Fibroblast of lung (primary cell): ENCODE data around the gene ZNF764. TPM values are rescaled to one million over a fixed set of nuclear protein-coding genes. Genes with fewer than 3 reads are reported as not detected.
"Not testable (repeated sequence)": the region's sequence is repeated elsewhere in the genome, so short reads cannot be mapped to it uniquely, and the experiment has no call there.

ENCODE experiments used
- DNase-seq, 2 donors: peaks; one replicate each; pipeline versions ENCODE4 v3.0.0 to v3.0.0-alpha.2; 2010; ENCODE audit warnings: low read depth in 2 of 2
- H2AFZ ChIP-seq: 2 replicates; pipeline ENCODE4 v1.5.1; 2012; ENCODE audit warnings: low read length, control low read depth, inconsistent platforms
- H3K27ac ChIP-seq: 2 replicates; pipeline ENCODE4 v1.5.1; 2011; ENCODE audit warnings: low read length, control low read depth; ENCODE audit not compliant: insufficient read depth
- H3K27me3 ChIP-seq: 2 replicates; pipeline ENCODE4 v1.5.1; 2011; ENCODE audit warnings: mild to moderate bottlenecking, low read length; ENCODE audit not compliant: control insufficient read depth, insufficient read depth
- H3K36me3 ChIP-seq: 2 replicates; pipeline ENCODE4 v1.5.1; 2011; ENCODE audit warnings: low read length; ENCODE audit not compliant: control insufficient read depth, insufficient read depth
- H3K4me1 ChIP-seq: 2 replicates; pipeline ENCODE4 v1.5.1; 2011; ENCODE audit warnings: low read length; ENCODE audit not compliant: control insufficient read depth, insufficient read depth; ENCODE audit errors: extremely low read depth
- H3K4me2 ChIP-seq: 2 replicates; pipeline ENCODE4 v1.5.1; 2011; ENCODE audit warnings: low read length, control low read depth; ENCODE audit not compliant: insufficient read depth; ENCODE audit errors: extremely low read depth
- H3K4me3 ChIP-seq, 4 experiments: fragments of 200-600 bp in 1 of 4; sonication (generic) in 1 of 4; replicated peaks in 1 of 4; 2 replicates each; pipeline ENCODE4 v1.5.1; 2011 to 2016; ENCODE audit warnings: low read length in 4 of 4, low read depth in 3 of 4, mild to moderate bottlenecking in 3 of 4, control low read depth in 2 of 4, inconsistent platforms in 1 of 4, mixed read lengths in 1 of 4; ENCODE audit not compliant: insufficient read depth in 1 of 4; ENCODE audit errors: control extremely low read depth in 1 of 4
- H3K79me2 ChIP-seq: 2 replicates; pipeline ENCODE4 v1.5.1; 2012; ENCODE audit warnings: mild to moderate bottlenecking, low read length, inconsistent platforms; ENCODE audit not compliant: control insufficient read depth, insufficient read depth
- H3K9ac ChIP-seq: 2 replicates; pipeline ENCODE4 v1.5.1; 2011; ENCODE audit warnings: mild to moderate bottlenecking, low read length, control low read depth; ENCODE audit not compliant: insufficient read depth
- H3K9me3 ChIP-seq: 2 replicates; pipeline ENCODE4 v1.5.1; 2012; ENCODE audit warnings: low read depth, low read length; ENCODE audit not compliant: control insufficient read depth, insufficient read depth
- H4K20me1 ChIP-seq: 2 replicates; pipeline ENCODE4 v1.5.1; 2011; ENCODE audit warnings: low read length; ENCODE audit not compliant: control insufficient read depth, insufficient read depth; ENCODE audit errors: extremely low read depth
- CTCF ChIP-seq, 2 donors: IDR thresholded peaks in 1 of 2; conservative IDR thresholded peaks in 1 of 2; 1 replicate in 1 of 2; 2 replicates in 1 of 2; pipeline ENCODE4 v1.5.1; 2011 to 2012; ENCODE audit warnings: low read length in 2 of 2, control low read depth in 1 of 2, inconsistent platforms in 1 of 2, low read depth in 1 of 2, mild to moderate bottlenecking in 1 of 2
- EZH2 ChIP-seq: IDR thresholded peaks from 2 replicates; pipeline ENCODE4 v1.5.1; 2012; ENCODE audit warnings: low read length, control low read depth, mild to moderate bottlenecking; ENCODE audit errors: missing control alignments
- polyA plus RNA-seq, 2 donors: library from polyadenylated mRNA; depleted of rRNA in 1 of 2; stranded (reverse) in 1 of 2; unstranded in 1 of 2; fragments of >200 nt; gene quantifications; 2 replicates each; pipeline ENCODE4 v1.2.1, GENCODE V29; 2011 to 2012; ENCODE audit warnings: missing spikeins in 1 of 2
- total RNA-seq: library from RNA; depleted of rRNA; stranded (reverse); fragments of >200 nt; gene quantifications from 2 replicates; pipeline ENCODE4 v1.2.1, GENCODE V29; 2014

ZNF764 gene
- total and polyA plus RNA-seq, 2 donors (not counting 1 experiment from before 2014, with no cell fraction given): 2.4 to 3.1 TPM

GRCh38 chr16:30592871-30593270, 34.7 kb upstream of the ZNF764 start:
- Histone ChIP-seq H4K20me1 (no peaks in the 10 kb centered on the region), H3K36me3 (no peaks in the 10 kb centered on the region), H3K4me3 (no peak overlapping the region), H3K27me3 (no peaks in the 10 kb centered on the region), H2AFZ (no peak overlapping the region), H3K4me2 (no peak overlapping the region), H3K4me1 (no peaks in the 10 kb centered on the region), H3K9ac (no peak overlapping the region), H3K79me2 (no peaks in the 10 kb centered on the region), H3K9me3 (no peaks in the 10 kb centered on the region), H3K27ac (no peak overlapping the region)
- DNase-seq: no peak
- TF ChIP-seq CTCF (conservative IDR thresholded peaks at IDR 0.05 in 1 of 2, IDR thresholded peaks at IDR 0.05 in 1 of 2; ENCODE audit: low read depth in 1 of 2, low read length in 2 of 2): no peak
- no peak for TF ChIP-seq EZH2

- H3K27ac ChIP-seq, H4K20me1 ChIP-seq, H3K4me3 ChIP-seq, H3K4me1 ChIP-seq, H3K9me3 ChIP-seq, H3K79me2 ChIP-seq, H3K27me3 ChIP-seq, H3K9ac ChIP-seq, H3K36me3 ChIP-seq, H2AFZ ChIP-seq, DNase-seq, H3K4me2 ChIP-seq: not testable (repeated sequence)
Observed at GRCh38 chr16:30590869-30591268, 32.7 kb upstream of the ZNF764 start.

GRCh38 chr16:30589582-30589981, 31.4 kb upstream of the ZNF764 start:
- not testable (repeated sequence) for H3K4me3 ChIP-seq, H3K4me2 ChIP-seq, H3K9me3 ChIP-seq, H4K20me1 ChIP-seq, DNase-seq, H3K79me2 ChIP-seq, H3K4me1 ChIP-seq, H3K36me3 ChIP-seq, H2AFZ ChIP-seq, H3K27ac ChIP-seq, H3K27me3 ChIP-seq, H3K9ac ChIP-seq

- H3K4me2 ChIP-seq: no peak overlapping the region
- H3K9ac ChIP-seq: no peak overlapping the region
- no peaks in the 10 kb centered on the region for H4K20me1 ChIP-seq
- H3K27me3 ChIP-seq: no peaks in the 10 kb centered on the region
- H3K4me1 ChIP-seq: peaks cover 4% of the 10 kb centered on the region
- no peaks in the 10 kb centered on the region for H3K36me3 ChIP-seq
- no peak overlapping the region for H2AFZ ChIP-seq
- TF ChIP-seq CTCF (conservative IDR thresholded peaks at IDR 0.05 in 1 of 2, IDR thresholded peaks at IDR 0.05 in 1 of 2; ENCODE audit: low read depth in 1 of 2, low read length in 2 of 2): no peak
- TF ChIP-seq EZH2: no peak
- no peak overlapping the region for H3K4me3 ChIP-seq
- no peak for DNase-seq
- no peaks in the 10 kb centered on the region for H3K9me3 ChIP-seq
- peaks cover 9% of the 10 kb centered on the region for H3K79me2 ChIP-seq
- no peak overlapping the region for H3K27ac ChIP-seq
Observed at GRCh38 chr16:30588651-30589050, 30.5 kb upstream of the ZNF764 start.
